ENCODE results near the gene MUC5AC. TPM values are rescaled to one million over a fixed set of nuclear protein-coding genes. Genes with fewer than 3 reads are reported as not detected.

Gene MUC5AC
- total and polyA plus RNA-seq, 2 donors (not counting 1 experiment from before 2014, with no cell fraction given), result not detected

GRCh38 chr11:1116104-1116503 is 41.6 kb upstream of the MUC5AC start:
- H2AFZ ChIP-seq (ENCODE audit: low read length), result no peak overlapping the region
- H3K79me2 ChIP-seq (ENCODE audit: control insufficient read depth, insufficient read depth, low read length), result no peaks in the 10 kb centered on the region
- H3K4me1 ChIP-seq (ENCODE audit: control insufficient read depth, extremely low read depth, insufficient read depth, low read length), result no peaks in the 10 kb centered on the region
- H3K4me2 ChIP-seq (ENCODE audit: extremely low read depth, insufficient read depth, low read length), result no peak overlapping the region
- no peaks in the 10 kb centered on the region for H3K36me3 ChIP-seq (ENCODE audit: control insufficient read depth, insufficient read depth, low read length)
- H3K9me3 ChIP-seq (ENCODE audit: control insufficient read depth, insufficient read depth, low read depth, low read length), result no peaks in the 10 kb centered on the region
- H3K27me3 ChIP-seq (ENCODE audit: control insufficient read depth, insufficient read depth, low read length), result no peaks in the 10 kb centered on the region
- H4K20me1 ChIP-seq (ENCODE audit: control insufficient read depth, extremely low read depth, insufficient read depth, low read length), result no peaks in the 10 kb centered on the region
- H3K9ac ChIP-seq (ENCODE audit: insufficient read depth, low read length), result no peak overlapping the region
- DNase-seq (ENCODE audit: low read depth in 2 of 2), result no peak
- no peak overlapping the region for H3K27ac ChIP-seq (ENCODE audit: insufficient read depth, low read length)
- TF ChIP-seq CTCF (conservative IDR thresholded peaks at IDR 0.05 in 1 of 2, IDR thresholded peaks at IDR 0.05 in 1 of 2; ENCODE audit: low read depth in 1 of 2, low read length in 2 of 2) (no peak), EZH2 (IDR thresholded peaks at IDR 0.05; ENCODE audit: low read length, missing control alignments) (no peak)
- H3K4me3 ChIP-seq (replicated peaks in 1 of 4; ENCODE audit: control extremely low read depth in 1 of 4, insufficient read depth in 1 of 4, low read depth in 3 of 4, low read length in 4 of 4), result no peak overlapping the region

GRCh38 chr11:1116666-1117390 is 40.9 kb upstream of the MUC5AC start:
- TF ChIP-seq EZH2 (IDR thresholded peaks at IDR 0.05; ENCODE audit: low read length, missing control alignments), result no peak
- no peak for TF ChIP-seq CTCF (conservative IDR thresholded peaks at IDR 0.05 in 1 of 2, IDR thresholded peaks at IDR 0.05 in 1 of 2; ENCODE audit: low read depth in 1 of 2, low read length in 2 of 2)
- Histone ChIP-seq H3K4me1 (ENCODE audit: control insufficient read depth, extremely low read depth, insufficient read depth, low read length) (no peaks in the 10 kb centered on the region), H3K4me2 (ENCODE audit: extremely low read depth, insufficient read depth, low read length) (no peak overlapping the region)

DNA sequence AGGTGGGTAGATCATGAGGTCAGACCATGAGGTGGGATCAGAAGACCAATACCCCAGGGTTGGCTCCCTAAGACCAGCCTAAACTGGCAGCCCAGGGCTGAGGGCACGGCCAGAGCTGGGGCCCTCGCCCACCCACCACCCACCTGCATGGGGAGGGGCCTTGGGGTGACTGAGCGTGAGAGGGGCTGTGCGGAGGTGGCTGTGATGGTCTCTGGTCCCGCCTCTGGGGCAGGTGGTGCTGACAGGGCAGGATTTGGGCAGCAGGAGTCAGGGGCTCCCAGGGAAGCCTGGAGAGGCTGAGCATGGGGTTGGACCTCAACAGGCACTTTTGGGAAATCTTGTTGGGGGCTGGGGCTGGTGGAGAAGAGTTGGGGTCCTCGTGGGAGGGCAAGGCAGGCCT is 39.8 kb upstream of the MUC5AC start:
- no peaks in the 10 kb centered on the region for H3K4me1 ChIP-seq (ENCODE audit: control insufficient read depth, extremely low read depth, insufficient read depth, low read length)
- H3K9ac ChIP-seq (ENCODE audit: insufficient read depth, low read length), result no peak overlapping the region
- no peak for DNase-seq (ENCODE audit: low read depth in 2 of 2)
- no peak overlapping the region for H2AFZ ChIP-seq (ENCODE audit: low read length)
- no peaks in the 10 kb centered on the region for H4K20me1 ChIP-seq (ENCODE audit: control insufficient read depth, extremely low read depth, insufficient read depth, low read length)
- no peak overlapping the region for H3K27ac ChIP-seq (ENCODE audit: insufficient read depth, low read length)
- no peaks in the 10 kb centered on the region for H3K36me3 ChIP-seq (ENCODE audit: control insufficient read depth, insufficient read depth, low read length)
- H3K9me3 ChIP-seq (ENCODE audit: control insufficient read depth, insufficient read depth, low read depth, low read length), result no peaks in the 10 kb centered on the region
- H3K4me3 ChIP-seq (replicated peaks in 1 of 4; ENCODE audit: control extremely low read depth in 1 of 4, insufficient read depth in 1 of 4, low read depth in 3 of 4, low read length in 4 of 4), result no peak overlapping the region
- no peaks in the 10 kb centered on the region for H3K27me3 ChIP-seq (ENCODE audit: control insufficient read depth, insufficient read depth, low read length)
- no peak for TF ChIP-seq EZH2 (IDR thresholded peaks at IDR 0.05; ENCODE audit: low read length, missing control alignments)
- TF ChIP-seq CTCF (conservative IDR thresholded peaks at IDR 0.05 in 1 of 2, IDR thresholded peaks at IDR 0.05 in 1 of 2; ENCODE audit: low read depth in 1 of 2, low read length in 2 of 2), result no peak
- H3K4me2 ChIP-seq (ENCODE audit: extremely low read depth, insufficient read depth, low read length), result no peak overlapping the region
- H3K79me2 ChIP-seq (ENCODE audit: control insufficient read depth, insufficient read depth, low read length), result no peaks in the 10 kb centered on the region

More at GRCh38 chr11:1116666-1117390, 40.9 kb upstream of the MUC5AC start:
- no peak overlapping the region for H3K4me3 ChIP-seq (replicated peaks in 1 of 4; ENCODE audit: control extremely low read depth in 1 of 4, insufficient read depth in 1 of 4, low read depth in 3 of 4, low read length in 4 of 4)
- H3K27me3 ChIP-seq (ENCODE audit: control insufficient read depth, insufficient read depth, low read length), result no peaks in the 10 kb centered on the region
- no peak for DNase-seq (ENCODE audit: low read depth in 2 of 2)
- H3K36me3 ChIP-seq (ENCODE audit: control insufficient read depth, insufficient read depth, low read length), result no peaks in the 10 kb centered on the region
- H3K79me2 ChIP-seq (ENCODE audit: control insufficient read depth, insufficient read depth, low read length), result no peaks in the 10 kb centered on the region
- H4K20me1 ChIP-seq (ENCODE audit: control insufficient read depth, extremely low read depth, insufficient read depth, low read length), result no peaks in the 10 kb centered on the region
- no peak overlapping the region for H3K27ac ChIP-seq (ENCODE audit: insufficient read depth, low read length)
- no peak overlapping the region for H3K9ac ChIP-seq (ENCODE audit: insufficient read depth, low read length)
- H2AFZ ChIP-seq (ENCODE audit: low read length), result no peak overlapping the region
- no peaks in the 10 kb centered on the region for H3K9me3 ChIP-seq (ENCODE audit: control insufficient read depth, insufficient read depth, low read depth, low read length)
